Inflammatory macrophage treated with lipopolysaccharide for 4 hours (primary cell): ENCODE results near the gene TRAPPC8.
"Not testable (repeated sequence)": the region's sequence is repeated elsewhere in the genome, so short reads cannot be mapped to it uniquely, and the experiment has no call there.

Experiments
- DNase-seq: peaks from one replicate; pipeline ENCODE4 v3.0.0-alpha.2; 2020

TRAPPC8 gene

DNA sequence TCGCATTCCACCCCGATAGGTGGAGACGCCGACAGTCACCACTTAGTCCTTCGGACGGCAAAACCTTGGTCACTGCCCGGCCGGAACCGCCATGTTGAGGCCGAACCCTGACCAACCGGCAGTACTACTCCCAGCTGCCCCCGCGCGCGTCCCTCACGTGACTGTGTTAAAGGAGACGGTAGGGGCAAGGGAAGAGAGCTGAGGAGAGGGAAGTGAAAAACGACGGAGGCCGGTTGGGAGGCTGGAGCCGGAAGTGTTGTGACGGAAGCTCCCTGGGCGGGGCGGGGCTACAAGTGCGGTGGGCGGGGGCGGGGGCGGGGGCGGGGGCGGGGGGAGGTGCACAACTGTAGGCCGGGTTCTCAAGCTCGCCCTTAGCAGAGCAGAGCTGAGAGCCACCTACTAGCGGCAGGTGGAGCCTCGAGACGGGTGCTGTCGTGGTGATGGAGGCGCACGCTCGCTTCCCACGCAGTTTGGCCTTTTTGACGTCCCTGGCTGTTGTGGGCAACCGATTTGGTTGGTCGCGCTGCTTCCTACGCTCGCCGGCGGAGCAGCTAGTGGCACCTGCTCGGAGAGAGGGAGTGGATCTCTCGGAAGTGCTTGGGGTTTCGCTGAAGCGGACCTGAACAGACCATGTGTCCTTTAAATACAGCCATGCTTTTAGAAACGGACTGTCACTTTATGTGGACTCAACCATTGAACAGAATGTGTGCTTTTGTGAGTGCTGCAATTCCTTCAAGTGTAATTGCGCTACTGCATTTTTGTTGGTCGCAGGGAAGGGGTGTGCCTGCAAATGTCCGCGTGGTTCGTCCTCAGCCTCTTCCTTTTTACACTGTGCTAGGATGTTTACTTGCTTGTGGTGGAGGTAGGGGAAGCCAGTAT, at the start of gene TRAPPC8:
Gene TRAPPC8, minus strand, starts transcription at position 130 of the 879 bp plus-strand sequence. CDS start 364 bp downstream, outside the sequence.
- peak; percentile 99 for DNase-seq

GRCh38 chr18:31990823-31991222, 47.9 kb upstream of the TRAPPC8 start:
- DNase-seq: no peak

DNA sequence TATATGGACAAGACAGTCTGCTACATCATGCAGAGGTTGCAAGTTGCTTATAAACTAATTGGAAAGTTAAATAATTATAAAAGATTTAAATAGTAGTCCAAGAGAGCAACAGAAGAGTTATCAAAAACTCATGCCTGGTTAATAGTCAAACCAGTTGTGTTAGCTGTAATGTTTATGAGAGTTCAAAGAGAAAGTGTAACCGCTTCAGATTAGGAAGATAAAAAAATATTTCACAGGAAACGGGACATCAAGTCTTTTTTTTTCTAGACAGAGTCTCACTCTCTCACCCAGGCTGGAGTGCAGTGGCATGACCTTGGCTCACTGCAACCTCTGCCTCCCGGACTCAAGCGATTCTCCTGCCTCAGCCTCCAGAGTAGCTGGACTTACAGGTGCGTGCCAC, 41.0 kb upstream of the TRAPPC8 start:
- DNase-seq: no peak

DNA sequence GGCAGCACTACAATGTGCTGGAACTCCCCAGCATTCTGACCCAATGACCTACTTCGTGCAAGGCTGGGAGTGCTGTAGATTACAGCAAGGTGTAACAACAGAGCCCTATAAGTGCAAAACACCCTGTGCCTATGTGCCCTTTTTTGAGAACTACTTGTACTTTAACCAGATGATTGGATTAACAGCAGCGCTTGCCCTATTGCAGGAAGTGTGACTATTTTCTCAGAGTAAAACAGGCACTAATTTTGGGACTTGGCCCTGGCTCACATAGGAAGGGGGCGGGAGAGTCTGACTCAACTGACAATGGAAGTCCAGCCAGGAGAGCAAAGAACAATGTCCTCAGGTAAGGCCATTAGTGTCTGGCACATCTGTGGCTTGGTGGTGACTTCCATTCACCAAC, 40.1 kb upstream of the TRAPPC8 start:
- no peak for DNase-seq

- DNase-seq: no peak
Measured at GRCh38 chr18:31980863-31981262, 37.9 kb upstream of the TRAPPC8 start.

DNA sequence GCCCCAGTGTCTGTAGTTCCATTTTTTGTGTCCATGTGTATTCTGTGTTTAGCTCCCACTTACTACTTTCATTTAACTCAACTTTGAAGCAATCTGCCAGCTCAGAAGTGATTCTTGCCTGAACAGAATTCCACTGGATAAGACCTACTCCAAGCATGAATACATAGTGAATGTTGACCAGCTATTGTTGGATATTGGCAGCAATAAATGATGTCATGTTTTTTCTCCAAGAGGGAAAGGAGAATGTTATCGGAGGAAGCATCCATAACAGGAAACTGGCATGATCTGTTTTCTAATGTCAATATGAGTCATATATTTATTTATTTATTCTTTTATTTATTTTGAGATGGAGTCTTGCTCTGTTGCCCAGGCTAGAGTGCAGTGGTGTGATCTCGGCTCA, 36.8 kb upstream of the TRAPPC8 start:
- no peak for DNase-seq

GRCh38 chr18:31978616-31979015, 35.7 kb upstream of the TRAPPC8 start:
- DNase-seq: no peak

DNA sequence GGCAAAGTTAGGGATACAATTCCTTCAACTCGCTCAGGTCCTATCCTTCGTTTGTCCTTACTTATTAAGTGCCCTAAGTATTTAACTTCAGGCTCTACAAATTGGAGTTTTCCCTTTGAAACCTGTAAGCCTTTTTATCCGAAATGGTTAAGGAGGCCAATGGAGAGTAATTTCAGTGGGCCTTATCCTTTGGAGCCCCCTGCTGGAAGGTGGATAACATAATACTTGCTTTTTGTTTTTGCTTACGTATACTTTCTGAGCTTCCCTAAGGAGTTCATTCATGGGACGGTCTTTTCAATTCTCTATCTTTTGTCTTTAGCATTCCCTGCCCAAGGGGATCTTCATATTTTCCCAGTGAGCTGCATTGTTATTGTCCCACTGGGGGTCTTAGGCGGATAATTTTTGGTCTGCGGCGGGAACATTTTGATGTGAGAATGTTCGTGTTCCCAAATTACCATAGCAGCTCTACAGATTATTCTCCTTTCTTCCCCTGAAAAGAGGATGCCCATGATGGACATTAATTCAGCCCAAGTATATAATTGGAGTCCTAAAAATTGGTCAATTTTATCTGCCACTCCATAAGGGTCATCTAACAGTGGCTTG, 34.4 kb upstream of the TRAPPC8 start:
- DNase-seq: peak; percentile 20

DNA sequence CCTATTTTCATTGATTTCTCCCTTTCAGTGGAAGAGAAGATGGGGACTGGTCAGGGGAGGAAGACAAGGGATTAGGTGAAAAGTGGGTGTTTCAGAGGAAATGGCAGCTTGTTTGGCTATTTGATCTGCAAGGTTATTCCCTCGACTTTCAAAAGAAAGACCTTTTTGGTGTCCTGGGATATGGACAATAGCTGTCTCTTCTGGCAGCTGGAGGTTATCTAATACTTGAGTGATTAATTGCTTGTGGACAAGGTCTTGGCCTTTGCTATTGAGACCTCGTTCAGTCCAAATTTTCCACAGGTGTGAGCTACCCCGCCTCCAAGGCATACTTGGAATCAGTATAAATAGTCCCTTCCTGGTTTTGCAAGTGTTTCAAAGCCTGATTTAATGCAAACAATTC, 33.3 kb upstream of the TRAPPC8 start:
- no peak for DNase-seq

DNA sequence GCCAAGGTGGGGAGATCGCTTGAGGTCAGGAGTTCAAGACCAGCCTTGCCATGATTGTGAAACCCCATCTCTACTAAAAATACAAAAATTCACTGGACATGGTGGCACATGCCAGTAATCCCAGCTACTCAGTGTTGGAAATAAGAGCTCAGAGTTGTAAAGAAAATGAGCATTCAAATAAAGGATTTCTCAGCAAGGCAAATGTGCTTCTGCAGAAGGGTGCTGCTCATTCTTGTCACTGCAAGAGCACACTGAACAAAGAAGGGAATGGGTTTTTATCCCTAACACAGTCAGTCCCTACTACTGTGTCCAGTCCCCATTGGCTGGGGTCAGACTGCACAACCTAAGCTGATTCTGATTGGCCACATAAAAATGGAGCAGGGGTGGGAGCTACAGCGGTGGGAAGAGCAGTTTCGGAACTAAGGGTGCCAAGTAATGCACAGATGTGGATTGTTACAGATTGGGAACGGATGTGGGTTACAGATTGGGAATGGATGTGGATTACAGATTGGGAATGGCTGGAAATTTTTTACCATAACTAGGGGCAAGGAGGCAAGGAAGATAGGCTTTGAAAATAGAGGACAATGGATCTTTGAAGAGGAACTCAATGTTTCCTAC, 31.1 kb upstream of the TRAPPC8 start:
- DNase-seq: no peak

- no peak for DNase-seq
Measured at GRCh38 chr18:31970617-31971016, 27.7 kb upstream of the TRAPPC8 start.

DNA sequence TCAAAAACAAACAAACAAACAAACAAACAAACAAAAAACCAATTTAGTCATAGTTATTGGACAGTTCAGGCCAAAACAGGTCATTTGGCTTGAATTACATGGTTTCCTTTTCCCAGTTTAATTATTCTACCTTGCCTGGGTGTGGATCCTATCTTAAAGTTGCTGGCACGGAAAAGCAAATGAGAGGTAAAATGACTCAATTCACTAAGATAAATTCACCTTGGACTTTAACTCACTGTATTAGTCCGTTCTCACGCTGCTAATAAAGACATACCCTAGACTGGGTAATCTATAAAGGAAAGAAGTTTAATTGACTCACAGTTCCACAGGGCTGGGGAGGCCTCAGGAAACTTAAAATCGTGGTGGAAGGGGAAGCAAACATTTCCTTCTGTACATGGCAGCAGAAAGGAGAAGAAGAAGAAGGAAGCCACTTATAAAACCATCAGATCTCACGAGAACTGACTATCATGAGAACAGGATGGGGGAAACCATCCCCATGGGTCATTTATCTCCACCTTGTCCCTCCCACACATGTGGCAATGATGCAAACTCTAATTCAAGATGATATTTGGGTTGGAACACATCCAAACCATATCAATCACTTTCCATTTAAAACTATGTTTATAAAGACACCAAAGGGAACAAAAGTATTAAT, 22.5 kb upstream of the TRAPPC8 start:
- no peak for DNase-seq

DNA sequence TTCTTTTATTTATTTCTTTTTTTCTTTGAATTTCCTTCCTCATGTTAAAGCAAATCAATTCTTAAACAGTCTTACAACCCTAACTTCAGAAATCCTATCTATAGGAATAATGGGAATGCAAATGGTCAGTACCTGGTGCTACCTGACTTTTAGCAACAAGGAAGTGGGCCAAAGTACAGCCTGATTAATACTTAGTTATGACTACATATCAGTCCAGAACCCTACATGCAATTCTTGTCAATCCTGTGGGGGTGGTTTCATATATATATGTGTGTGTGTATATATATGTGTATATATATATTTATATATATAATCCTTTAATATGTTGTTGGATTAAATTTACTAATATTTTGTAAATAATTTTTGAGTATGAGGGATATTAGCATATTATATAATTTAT, 14.8 kb upstream of the TRAPPC8 start:
- no peak for DNase-seq

DNA sequence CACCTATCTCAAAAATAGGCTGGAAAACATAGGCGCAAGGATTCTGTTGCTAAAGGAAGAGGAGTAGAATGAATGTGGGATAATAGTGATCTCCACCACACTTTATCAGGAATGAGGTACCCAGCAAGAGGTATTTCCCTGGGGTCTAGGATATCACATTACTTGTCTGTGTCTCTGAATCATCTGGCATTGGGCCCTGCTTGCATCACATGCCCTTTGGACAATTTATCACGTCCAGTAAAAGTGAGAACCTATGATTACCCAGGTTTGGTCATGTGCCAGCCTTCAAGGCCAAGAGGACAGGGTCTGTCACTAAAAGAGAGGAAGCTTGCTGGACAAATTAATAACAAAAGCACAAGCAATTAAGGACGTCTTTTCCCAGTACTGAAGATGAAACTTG, 11.4 kb upstream of the TRAPPC8 start:
- DNase-seq: no peak

- DNase-seq: not testable (repeated sequence)
Measured at GRCh38 chr18:31953699-31954098, 10.8 kb upstream of the TRAPPC8 start.

GRCh38 chr18:31952223-31952622, 9.3 kb upstream of the TRAPPC8 start:
- DNase-seq: no peak

GRCh38 chr18:31950583-31950982, 7.7 kb upstream of the TRAPPC8 start:
- DNase-seq: no peak

DNA sequence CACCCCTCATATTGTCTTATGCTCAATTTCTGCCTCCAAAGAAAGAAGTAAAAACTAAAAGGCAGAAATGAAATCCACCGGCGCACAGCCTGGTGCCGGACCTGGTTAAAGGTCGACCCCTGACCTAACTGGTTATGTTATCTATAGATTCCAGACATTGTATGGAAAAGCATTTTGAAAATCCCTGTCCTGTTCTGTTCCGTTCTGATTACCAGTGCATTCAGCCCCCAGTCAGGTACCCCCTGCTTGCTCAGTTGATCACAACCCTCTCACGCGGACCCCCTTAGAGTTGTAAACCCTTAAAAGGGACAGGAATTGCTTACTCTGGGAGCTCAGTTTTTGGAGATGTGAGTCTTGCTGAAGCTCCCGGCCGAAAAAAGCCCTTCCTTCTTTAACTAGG, 5.4 kb upstream of the TRAPPC8 start:
- DNase-seq: not testable (repeated sequence)

DNA sequence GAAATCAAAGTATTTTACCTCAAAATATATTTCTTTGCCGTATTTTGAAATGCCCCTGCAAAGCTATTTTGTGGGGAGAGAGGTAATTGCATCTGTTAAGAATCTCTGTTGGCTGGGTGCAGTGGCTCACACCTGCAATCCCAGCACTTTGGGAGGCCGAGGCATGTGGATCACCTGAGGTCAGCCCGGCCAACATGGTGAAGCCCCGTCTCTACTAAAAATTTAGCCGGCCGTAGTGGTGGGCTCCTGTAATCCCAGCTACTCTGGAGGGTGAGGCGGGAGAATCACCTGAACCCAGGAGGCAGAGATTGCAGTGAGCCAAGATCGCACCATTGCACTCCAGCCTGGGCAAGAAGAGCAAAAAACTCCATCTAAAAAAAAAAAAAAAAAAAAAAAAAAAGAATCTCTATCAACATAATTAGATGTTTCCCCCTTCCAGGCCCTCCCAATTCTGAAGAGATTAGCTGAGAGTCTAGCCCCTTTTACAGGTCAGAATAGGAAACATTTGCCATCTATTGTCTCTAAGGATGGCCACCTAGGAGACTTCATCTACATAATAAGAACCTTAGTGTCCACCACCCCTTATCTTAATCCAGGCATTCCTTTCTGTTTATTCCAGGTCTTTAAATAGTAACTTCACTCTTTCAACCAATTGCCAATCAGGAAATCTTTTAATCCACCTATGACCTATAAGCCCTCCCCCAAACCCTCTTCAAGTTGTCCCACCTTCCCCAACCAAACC, 3.5 kb upstream of the TRAPPC8 start:
- no peak for DNase-seq

DNA sequence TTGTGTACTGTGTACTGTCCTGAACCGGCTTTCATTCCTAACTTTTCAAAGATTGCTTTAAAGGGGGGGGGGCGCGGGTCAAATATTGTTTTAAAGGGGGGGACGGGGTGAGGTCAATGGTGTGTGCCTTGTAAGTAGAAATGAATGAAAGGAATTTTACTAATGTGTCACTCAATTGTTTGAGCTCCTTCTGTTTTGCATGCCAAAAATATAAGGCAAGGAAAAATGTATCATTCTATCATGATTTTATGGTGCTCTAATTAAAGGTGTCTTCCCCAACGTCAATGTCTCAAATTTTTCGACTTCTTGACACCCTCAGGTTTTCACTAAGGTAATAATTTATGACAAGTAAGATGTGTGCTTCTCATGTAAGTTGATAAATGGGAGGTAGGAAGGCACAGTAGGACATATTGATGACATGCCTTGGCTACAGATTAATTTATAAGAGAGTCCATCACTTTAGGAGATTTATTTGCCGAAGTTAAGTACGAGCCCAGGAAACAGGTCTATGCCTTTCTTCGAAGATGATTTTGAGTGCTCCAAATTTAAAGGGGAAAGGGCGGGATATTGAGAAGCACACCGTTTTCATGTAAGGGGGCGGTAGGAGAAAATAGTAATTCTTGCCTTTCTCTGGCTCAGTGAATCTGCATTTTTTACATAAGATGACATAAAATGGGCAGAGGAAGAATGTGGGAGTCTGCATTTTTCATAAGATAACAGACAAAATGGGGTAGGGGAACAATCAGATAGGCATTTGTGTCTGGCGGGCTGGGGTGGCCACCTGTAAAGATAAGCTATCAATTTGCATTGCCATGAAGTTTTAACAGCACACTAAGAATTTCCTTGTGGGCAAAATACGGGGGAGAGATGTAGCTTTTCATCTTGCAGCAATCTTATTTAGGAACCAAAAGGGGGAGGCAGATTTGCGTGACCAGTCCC, 1.2 kb upstream of the TRAPPC8 start:
- DNase-seq: no peak

- peak; percentile 79 for DNase-seq
Measured at GRCh38 chr18:31942291-31942998, 483 bp downstream of the TRAPPC8 start.
